H9 (cell line): ENCODE data around the gene GLB1L. TPM values are rescaled to one million over a fixed set of nuclear protein-coding genes. Genes with fewer than 3 reads are reported as not detected.

Source experiments
- DNase-seq: peaks from one replicate; pipeline ENCODE4 v3.0.0-alpha.2; 2017
- H2AFZ ChIP-seq: one replicate; pipeline ENCODE4 v1.6.1; 2013; ENCODE audit warnings: mild to moderate bottlenecking, low read length, control low read depth, moderate library complexity
- H2AK5ac ChIP-seq: 2 replicates; pipeline ENCODE4 v1.6.1; 2013; ENCODE audit warnings: low read length, control low read depth, mixed read lengths; ENCODE audit not compliant: insufficient read length
- H2BK120ac ChIP-seq: one replicate; pipeline ENCODE4 v1.6.1; 2013; ENCODE audit warnings: low read depth, mild to moderate bottlenecking, low read length, control low read depth, inconsistent platforms; ENCODE audit not compliant: poor library complexity, severe bottlenecking
- H2BK12ac ChIP-seq: 2 replicates; pipeline ENCODE4 v1.6.1; 2013; ENCODE audit warnings: low read length, control low read depth, mixed read lengths, low read depth; ENCODE audit not compliant: insufficient read length
- H2BK15ac ChIP-seq: 2 replicates; pipeline ENCODE4 v1.6.1; 2013; ENCODE audit warnings: low read depth, low read length, control low read depth
- H2BK20ac ChIP-seq: one replicate; pipeline ENCODE4 v1.6.1; 2013; ENCODE audit warnings: low read depth, mild to moderate bottlenecking, low read length, control low read depth, inconsistent platforms; ENCODE audit not compliant: poor library complexity, severe bottlenecking
- H2BK5ac ChIP-seq: 2 replicates; pipeline ENCODE4 v1.6.1; 2013; ENCODE audit warnings: low read length, control low read depth, mixed read lengths; ENCODE audit not compliant: insufficient read length
- H3K14ac ChIP-seq: 2 replicates; pipeline ENCODE4 v1.6.1; 2013; ENCODE audit warnings: low read length, control low read depth; ENCODE audit not compliant: insufficient read depth
- H3K18ac ChIP-seq: 2 replicates; pipeline ENCODE4 v1.6.1; 2013; ENCODE audit warnings: low read depth, mild to moderate bottlenecking, mixed read lengths, low read length, control low read depth; ENCODE audit not compliant: insufficient read length
- H3K23ac ChIP-seq: 2 replicates; pipeline ENCODE4 v1.6.1; 2013; ENCODE audit warnings: low read length, control low read depth, mixed read lengths, low read depth; ENCODE audit not compliant: insufficient read length
- H3K23me2 ChIP-seq: 2 replicates; pipeline ENCODE4 v1.6.1; 2013; ENCODE audit warnings: low read depth, mild to moderate bottlenecking, mixed read lengths, low read length, control low read depth; ENCODE audit not compliant: insufficient read length, poor library complexity, severe bottlenecking
- H3K27ac ChIP-seq: 2 replicates; pipeline ENCODE4 v1.5.1; 2013; ENCODE audit warnings: low read length, control low read depth, mixed read lengths, low read depth; ENCODE audit not compliant: insufficient read length
- H3K27me3 ChIP-seq: 2 replicates; pipeline ENCODE4 v1.6.1; 2013; ENCODE audit warnings: low read length, control low read depth, inconsistent platforms; ENCODE audit not compliant: insufficient read depth
- H3K4ac ChIP-seq: 2 replicates; pipeline ENCODE4 v1.6.1; 2013; ENCODE audit warnings: low read depth, mild to moderate bottlenecking, control low read depth, inconsistent platforms, low read length, moderate library complexity
- H3K4me1 ChIP-seq: 2 replicates; pipeline ENCODE4 v1.6.1; 2013; ENCODE audit warnings: low read length, control low read depth, inconsistent platforms; ENCODE audit not compliant: insufficient read depth
- H3K4me2 ChIP-seq: 2 replicates; pipeline ENCODE4 v1.6.1; 2013; ENCODE audit warnings: low read length, control low read depth, mixed read lengths; ENCODE audit not compliant: insufficient read length, insufficient read depth
- H3K56ac ChIP-seq: 2 replicates; pipeline ENCODE4 v1.6.1; 2013; ENCODE audit warnings: low read depth, mild to moderate bottlenecking, mixed read lengths, low read length, control low read depth; ENCODE audit not compliant: insufficient read length
- H3K79me1 ChIP-seq: 2 replicates; pipeline ENCODE4 v1.6.1; 2013; ENCODE audit warnings: low read depth, mild to moderate bottlenecking, moderate library complexity, low read length, control low read depth, inconsistent platforms; ENCODE audit not compliant: insufficient read depth, poor library complexity, severe bottlenecking
- H3K79me2 ChIP-seq: 2 replicates; pipeline ENCODE4 v1.6.1; 2013; ENCODE audit warnings: low read length, control low read depth, inconsistent platforms; ENCODE audit not compliant: insufficient read depth
- H3K9ac ChIP-seq: 2 replicates; pipeline ENCODE4 v1.6.1; 2013; ENCODE audit warnings: low read length, control low read depth, mixed read lengths; ENCODE audit not compliant: insufficient read length; ENCODE audit errors: extremely low read depth
- H3K9me3 ChIP-seq: one replicate; pipeline ENCODE4 v1.6.1; 2013; ENCODE audit warnings: low read depth, low read length, inconsistent platforms; ENCODE audit not compliant: control insufficient read depth
- H3T11ph ChIP-seq: one replicate; pipeline ENCODE4 v1.6.1; 2013; ENCODE audit warnings: mild to moderate bottlenecking, low read length, control low read depth, inconsistent platforms
- H4K20me1 ChIP-seq: one replicate; pipeline ENCODE4 v1.6.1; 2013; ENCODE audit not compliant: control insufficient read depth, insufficient read length, insufficient read depth
- H4K5ac ChIP-seq: 2 replicates; pipeline ENCODE4 v1.6.1; 2013; ENCODE audit warnings: low read depth, mild to moderate bottlenecking, mixed read lengths, low read length, control low read depth; ENCODE audit not compliant: insufficient read length
- H4K8ac ChIP-seq: replicated peaks from 2 replicates; pipeline ENCODE4 v1.6.1; 2013; ENCODE audit warnings: low read length, control low read depth, mixed read lengths, low read depth; ENCODE audit not compliant: insufficient read length
- H4K91ac ChIP-seq: 2 replicates; pipeline ENCODE4 v1.6.1; 2013; ENCODE audit warnings: low read depth, mild to moderate bottlenecking, moderate library complexity, mixed read lengths, low read length, control low read depth; ENCODE audit not compliant: insufficient read length
- H3K27ac Mint-ChIP-seq, 3 experiments: 2 replicates in 2 of 3; 3 replicates in 1 of 3; pipeline ENCODE4 v1.8.0; 2020 to 2021; ENCODE audit warnings: mixed read lengths in 3 of 3, mild to moderate bottlenecking in 1 of 3, moderate library complexity in 1 of 3
- H3K27me3 Mint-ChIP-seq: 2 replicates; pipeline ENCODE4 v1.8.0; 2021; ENCODE audit warnings: low read depth, mild to moderate bottlenecking, moderate library complexity, mixed read lengths
- H3K36me3 Mint-ChIP-seq, 3 experiments: 2 replicates in 2 of 3; 3 replicates in 1 of 3; pipeline ENCODE4 v1.8.0; 2020 to 2021; ENCODE audit warnings: low read depth in 3 of 3, mixed read lengths in 3 of 3; ENCODE audit not compliant: insufficient read depth in 1 of 3
- H3K4me1 Mint-ChIP-seq, 2 experiments: 2 replicates each; pipeline ENCODE4 v1.8.0; 2020; ENCODE audit warnings: mixed read lengths in 2 of 2
- H3K4me3 Mint-ChIP-seq, 2 experiments: 2 replicates in 1 of 2; 3 replicates in 1 of 2; pipeline ENCODE4 v1.8.0; 2020 to 2021; ENCODE audit warnings: mild to moderate bottlenecking in 2 of 2, mixed read lengths in 2 of 2, moderate library complexity in 1 of 2
- H3K9me3 Mint-ChIP-seq, 2 experiments: 2 replicates in 1 of 2; 3 replicates in 1 of 2; pipeline ENCODE4 v1.8.0; 2020; ENCODE audit warnings: mild to moderate bottlenecking in 2 of 2, mixed read lengths in 2 of 2, moderate library complexity in 1 of 2
- CTCF ChIP-seq: fragments of 200-600 bp; sonication (generic); conservative IDR thresholded peaks from 3 replicates; pipeline ENCODE4 v1.8.0; 2021; ENCODE audit warnings: antibody characterized with exemption, mild to moderate bottlenecking
- WGBS: extraction: QIAGEN DNeasy Blood & Tissue Kit; methylation state at CpG from one replicate; pipeline ENCODE4 v1.1.7; 2013; ENCODE audit warnings: missing lambda C conversion rate, low lambda C conversion rate, mixed read lengths; ENCODE audit not compliant: insufficient read length; ENCODE audit errors: extremely low coverage; 5-methylcytosine and 5-hydroxymethylcytosine counted together
- total RNA-seq: library from RNA; stranded (reverse); gene quantifications from 2 replicates; pipeline ENCODE4 v1.2.1, GENCODE V29; 2021

The GLB1L gene
- total RNA-seq, 1 experiment from 2014 or later: 6.5 TPM

DNA sequence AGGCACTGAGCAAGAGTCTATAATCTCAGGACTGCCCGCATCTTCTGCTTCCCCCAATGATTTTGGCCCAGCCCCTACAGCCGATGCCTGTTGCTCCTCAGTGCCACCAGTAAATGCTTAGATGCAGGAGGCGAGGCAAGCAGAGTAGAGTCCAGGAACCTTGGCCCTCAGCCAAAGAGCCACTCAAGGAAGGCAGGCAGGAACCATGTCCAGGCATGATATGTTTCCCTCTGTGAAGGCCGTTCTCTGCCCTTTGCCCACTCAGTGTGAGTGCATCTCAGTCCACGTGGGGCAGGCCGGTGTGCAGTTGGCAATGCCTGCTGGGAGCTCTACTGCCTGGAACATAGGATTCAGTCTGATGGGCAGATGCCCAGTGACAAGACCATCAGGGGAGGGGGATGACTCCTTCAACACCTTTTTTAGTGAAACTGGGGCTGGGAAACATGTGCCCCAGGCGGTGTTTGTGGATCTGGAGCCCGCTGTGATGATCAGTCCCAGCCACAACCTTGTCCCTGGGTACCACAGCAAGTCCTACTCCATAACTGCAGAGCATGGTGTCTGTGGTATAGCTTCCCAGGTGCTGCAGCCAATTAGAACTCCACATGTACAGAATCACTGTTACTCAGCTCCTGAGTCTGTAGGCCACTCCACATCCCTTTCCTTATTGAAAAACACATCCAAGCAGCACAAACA is 24.3 kb upstream of the GLB1L start:
- Mint-ChIP-seq H3K27ac (peak overlapping the region in 1 of 3 experiments; percentile 20; a peak in 1 of 7 replicates), H3K4me1 (peaks cover 8 to 12% of the 10 kb centered on the region in 2 experiments), H3K4me3 (no peak overlapping the region), H3K36me3 (no peaks in the 10 kb centered on the region), H3K27me3 (peaks cover 43% of the 10 kb centered on the region), H3K9me3 (no peaks in the 10 kb centered on the region)
- Histone ChIP-seq H4K20me1 (no peaks in the 10 kb centered on the region), H3K9ac (no peak overlapping the region), H3K9me3 (no peaks in the 10 kb centered on the region), H2BK120ac (no peak overlapping the region), H3K23me2 (no peaks in the 10 kb centered on the region), H3K4me1 (peaks cover 3% of the 10 kb centered on the region; the same call in 1 of the 2 replicates), H2BK20ac (no peak overlapping the region), H4K8ac (no peak overlapping the region), H3K27ac (no peak overlapping the region), H2AFZ (no peak overlapping the region), H3T11ph (no peak overlapping the region), H3K23ac (no peak overlapping the region), H2AK5ac (no peak overlapping the region), H4K91ac (no peak overlapping the region), H3K79me2 (no peaks in the 10 kb centered on the region), H3K4me2 (no peak overlapping the region), H3K79me1 (no peaks in the 10 kb centered on the region), H2BK12ac (no peak overlapping the region), H2BK15ac (no peak overlapping the region), H3K14ac (no peak overlapping the region), H3K56ac (no peak overlapping the region), H3K27me3 (no peaks in the 10 kb centered on the region), H3K4ac (no peak overlapping the region), H4K5ac (no peak overlapping the region), H3K18ac (no peak overlapping the region), H2BK5ac (no peak overlapping the region)
- DNase-seq: no peak
- TF ChIP-seq CTCF: no peak
- WGBS: no CpG with 5 or more reads among the region's 8 CpGs
